Endothelial cell (in vitro differentiated cells): ENCODE data around the gene EEF1AKMT3. TPM values are rescaled to one million over a fixed set of nuclear protein-coding genes. Genes with fewer than 3 reads are reported as not detected.

ENCODE experiments used
- DNase-seq: peaks from one replicate; pipeline ENCODE4 v3.0.0; 2021; ENCODE audit warnings: low spot score
- H3K27ac Mint-ChIP-seq: one replicate; pipeline ENCODE4 v1.8.0; 2021; ENCODE audit warnings: mixed read lengths, inconsistent platforms; ENCODE audit not compliant: unreplicated experiment
- H3K27me3 Mint-ChIP-seq: one replicate; pipeline ENCODE4 v1.8.0; 2021; ENCODE audit warnings: mild to moderate bottlenecking, moderate library complexity, mixed read lengths, inconsistent platforms; ENCODE audit not compliant: unreplicated experiment
- H3K36me3 Mint-ChIP-seq: one replicate; pipeline ENCODE4 v1.8.0; 2021; ENCODE audit warnings: mild to moderate bottlenecking, low read depth, mixed read lengths, inconsistent platforms; ENCODE audit not compliant: unreplicated experiment
- H3K4me1 Mint-ChIP-seq: one replicate; pipeline ENCODE4 v1.8.0; 2021; ENCODE audit warnings: mild to moderate bottlenecking, mixed read lengths, inconsistent platforms; ENCODE audit not compliant: unreplicated experiment
- H3K4me3 Mint-ChIP-seq: one replicate; pipeline ENCODE4 v1.8.0; 2021; ENCODE audit warnings: mild to moderate bottlenecking, mixed read lengths, inconsistent platforms; ENCODE audit not compliant: unreplicated experiment
- H3K9me3 Mint-ChIP-seq: one replicate; pipeline ENCODE4 v1.8.0; 2021; ENCODE audit warnings: mixed read lengths, inconsistent platforms; ENCODE audit not compliant: unreplicated experiment
- total RNA-seq: library from RNA; stranded (reverse); fragmentation: NEBNext Ultra II Directional; extraction: Animal tissue kit (Norgen Biotek cat#: 25700); gene quantifications from one replicate; pipeline ENCODE4 v1.2.1, GENCODE V29; 2021; ENCODE audit not compliant: unreplicated experiment
- TF ChIP-seq, protein P1 (sequence below): fragments of 200-600 bp; sonication (generic); IDR thresholded peaks from one replicate; pipeline ENCODE4 v1.5.0; 2021; ENCODE audit warnings: antibody characterized with exemption; ENCODE audit not compliant: unreplicated experiment

The EEF1AKMT3 gene
- total RNA-seq, 1 donor from 2014 or later, result 8.6 TPM

DNA sequence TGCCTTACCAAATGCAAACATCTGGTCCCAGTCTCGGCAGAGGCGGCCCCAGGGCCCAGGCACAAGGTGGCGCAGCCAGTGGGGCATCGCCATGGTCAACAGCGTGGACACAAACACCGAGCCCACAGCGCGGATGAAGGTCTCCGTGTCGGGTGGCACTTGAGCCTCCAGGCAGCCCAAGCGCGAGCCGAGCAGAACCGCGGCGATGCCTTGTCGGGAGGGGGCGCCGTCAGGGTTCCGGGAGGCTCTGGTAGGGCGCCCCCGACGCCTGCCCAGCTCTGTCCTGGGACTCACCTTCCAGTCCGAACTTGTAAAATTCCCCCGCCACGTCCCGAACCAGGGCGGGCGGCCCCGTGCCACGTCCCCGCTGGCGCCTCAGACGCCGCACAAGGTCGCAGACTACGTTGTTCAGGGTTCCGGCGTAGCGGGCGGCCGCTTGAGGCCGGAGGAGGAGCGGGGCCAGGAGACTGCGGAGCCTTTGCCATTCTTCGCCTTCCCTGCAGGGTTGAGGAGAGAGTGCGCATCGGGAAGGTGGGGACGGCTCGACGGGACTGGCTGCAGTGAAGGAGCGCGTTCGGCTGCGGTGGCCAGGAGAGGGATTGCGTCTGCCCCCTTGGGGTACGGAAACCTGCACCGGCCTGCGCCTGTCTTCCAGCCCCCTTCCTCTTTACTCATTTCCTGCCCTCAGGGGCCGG is 7.3 kb upstream of the EEF1AKMT3 start:
- Mint-ChIP-seq H3K27me3 (peaks cover 29% of the 10 kb centered on the region), H3K4me1 (peaks cover 28% of the 10 kb centered on the region), H3K9me3 (no peaks in the 10 kb centered on the region), H3K4me3 (no peak overlapping the region), H3K27ac (no peak overlapping the region), H3K36me3 (peaks cover 8% of the 10 kb centered on the region)
- peak; percentile 44 for DNase-seq
- TF ChIP-seq, protein P1, sequence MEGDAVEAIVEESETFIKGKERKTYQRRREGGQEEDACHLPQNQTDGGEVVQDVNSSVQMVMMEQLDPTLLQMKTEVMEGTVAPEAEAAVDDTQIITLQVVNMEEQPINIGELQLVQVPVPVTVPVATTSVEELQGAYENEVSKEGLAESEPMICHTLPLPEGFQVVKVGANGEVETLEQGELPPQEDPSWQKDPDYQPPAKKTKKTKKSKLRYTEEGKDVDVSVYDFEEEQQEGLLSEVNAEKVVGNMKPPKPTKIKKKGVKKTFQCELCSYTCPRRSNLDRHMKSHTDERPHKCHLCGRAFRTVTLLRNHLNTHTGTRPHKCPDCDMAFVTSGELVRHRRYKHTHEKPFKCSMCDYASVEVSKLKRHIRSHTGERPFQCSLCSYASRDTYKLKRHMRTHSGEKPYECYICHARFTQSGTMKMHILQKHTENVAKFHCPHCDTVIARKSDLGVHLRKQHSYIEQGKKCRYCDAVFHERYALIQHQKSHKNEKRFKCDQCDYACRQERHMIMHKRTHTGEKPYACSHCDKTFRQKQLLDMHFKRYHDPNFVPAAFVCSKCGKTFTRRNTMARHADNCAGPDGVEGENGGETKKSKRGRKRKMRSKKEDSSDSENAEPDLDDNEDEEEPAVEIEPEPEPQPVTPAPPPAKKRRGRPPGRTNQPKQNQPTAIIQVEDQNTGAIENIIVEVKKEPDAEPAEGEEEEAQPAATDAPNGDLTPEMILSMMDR, result no peak

DNA sequence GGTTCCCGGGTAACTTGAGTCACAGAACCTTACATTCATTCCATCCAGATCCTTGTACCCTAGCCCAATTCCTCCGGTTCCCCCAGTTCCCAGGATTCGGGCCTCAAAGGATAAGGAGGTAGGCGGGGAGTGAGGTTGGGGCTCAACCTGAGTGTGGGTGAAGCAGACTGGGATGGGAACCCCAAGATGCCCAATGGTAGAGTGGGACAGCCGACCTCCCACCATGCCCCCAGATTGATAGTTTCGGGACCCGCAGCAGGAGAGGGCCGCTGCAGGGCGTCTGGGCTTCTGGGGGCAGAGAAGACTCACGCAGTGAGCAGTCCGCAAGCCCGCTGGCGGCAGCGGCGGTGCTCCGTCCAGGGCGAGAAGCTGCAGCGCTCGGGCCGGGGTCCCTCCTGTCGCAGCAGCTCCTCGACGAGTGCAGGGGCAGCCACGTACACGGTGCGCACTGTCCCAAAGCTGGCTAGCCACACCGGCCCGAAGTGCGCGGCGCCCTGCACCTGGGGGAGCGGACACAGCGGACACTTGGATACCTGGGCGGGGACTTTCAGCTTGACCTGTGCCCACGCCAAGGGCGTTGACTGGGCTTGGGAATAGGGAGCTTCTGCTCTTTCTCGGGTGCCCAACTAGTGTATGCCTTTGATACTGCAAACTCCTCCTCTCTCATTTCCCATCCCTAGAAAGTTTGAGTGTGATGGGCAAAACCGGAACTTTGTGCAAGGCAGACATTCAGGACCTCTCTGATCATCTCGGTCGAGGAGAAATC is 6.5 kb upstream of the EEF1AKMT3 start:
- H3K36me3 Mint-ChIP-seq, result peaks cover 8% of the 10 kb centered on the region
- TF ChIP-seq, protein P1, result no peak
- peaks cover 32% of the 10 kb centered on the region for H3K27me3 Mint-ChIP-seq
- peak overlapping the region; percentile 65 for H3K4me3 Mint-ChIP-seq
- H3K9me3 Mint-ChIP-seq, result no peaks in the 10 kb centered on the region
- H3K27ac Mint-ChIP-seq, result no peak overlapping the region
- DNase-seq, result no peak
- peaks cover 28% of the 10 kb centered on the region for H3K4me1 Mint-ChIP-seq

DNA sequence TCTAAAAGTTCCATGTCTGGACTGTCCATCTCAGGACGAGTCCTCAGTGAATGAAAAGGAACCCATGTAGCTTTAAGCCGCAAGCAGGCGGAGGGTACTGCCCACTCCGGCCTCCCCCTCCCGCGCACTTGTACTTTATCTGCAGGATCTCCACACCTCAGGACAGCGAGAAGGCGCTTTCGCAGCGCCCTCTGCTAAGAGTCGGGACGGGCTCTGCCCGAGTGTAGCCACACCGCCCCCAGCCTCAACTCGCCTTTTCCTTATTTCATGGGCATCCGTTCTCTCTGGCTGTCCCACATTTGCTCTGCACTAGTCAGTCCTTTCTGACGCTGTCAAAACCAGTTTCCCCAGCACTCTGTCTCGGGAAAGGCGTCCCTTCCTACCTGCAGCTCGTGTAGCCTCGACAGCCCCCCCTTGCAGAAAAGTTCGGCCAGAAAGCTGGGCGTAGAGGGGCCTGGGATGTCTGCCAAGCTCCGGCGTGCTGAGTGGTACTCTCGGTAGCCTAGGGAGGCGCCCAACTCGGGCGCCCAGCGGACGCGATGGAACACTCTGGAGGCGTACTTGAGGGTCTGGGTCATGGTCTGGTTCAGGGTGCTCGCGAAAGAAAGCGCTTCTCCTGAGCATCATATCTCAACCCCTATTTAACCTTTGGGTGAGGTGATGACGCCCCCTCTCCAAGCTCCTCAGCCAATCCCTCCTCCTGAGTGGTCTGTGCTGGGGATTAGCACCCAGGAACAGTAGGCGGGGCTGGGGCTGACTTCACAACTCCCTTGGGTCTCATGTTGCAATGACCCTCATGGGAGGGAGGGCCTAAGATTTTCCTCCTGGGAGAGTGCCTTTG is 5.7 kb upstream of the EEF1AKMT3 start, which contains the start of gene CYP27B1:
TSS of gene CYP27B1 (minus strand) at position 615 of the 841 bp plus-strand sequence. CDS start at position 578, 37 bp downstream.
- Mint-ChIP-seq H3K4me3 (peak within 1 kb of the TSS; percentile 65), H3K9me3 (no peaks in the 10 kb centered on the region), H3K27me3 (peaks cover 34% of the 10 kb centered on the region), H3K27ac (no peak within 1 kb of the TSS), H3K36me3 (peaks cover 11% of the 10 kb centered on the region), H3K4me1 (peaks cover 32% of the 10 kb centered on the region)
- TF ChIP-seq, protein P1, result no peak
- no peak for DNase-seq

DNA sequence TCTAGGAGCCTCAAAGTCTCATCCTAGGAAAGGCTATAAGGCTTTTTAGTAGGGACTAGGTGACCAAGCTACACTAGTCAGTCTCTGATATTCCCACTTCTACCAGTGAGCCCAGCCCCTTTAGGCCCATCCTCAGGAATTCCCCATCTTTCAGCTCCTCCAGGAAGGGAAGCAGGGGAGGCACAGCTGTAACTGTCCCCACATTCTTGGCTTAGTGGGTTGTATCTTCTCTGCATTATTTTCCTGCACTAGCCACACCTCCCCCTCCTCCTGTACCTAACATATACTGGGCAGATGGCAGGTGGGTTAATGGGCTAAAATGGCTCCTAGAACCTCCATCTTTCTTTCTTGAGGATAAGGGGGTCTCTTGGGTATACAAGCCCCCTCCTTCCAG is 5.1 kb upstream of the EEF1AKMT3 start:
- H3K9me3 Mint-ChIP-seq, result no peaks in the 10 kb centered on the region
- peaks cover 11% of the 10 kb centered on the region for H3K36me3 Mint-ChIP-seq
- DNase-seq, result no peak
- H3K4me1 Mint-ChIP-seq, result peaks cover 34% of the 10 kb centered on the region
- H3K27me3 Mint-ChIP-seq, result peaks cover 34% of the 10 kb centered on the region
- TF ChIP-seq, protein P1, result no peak
- H3K27ac Mint-ChIP-seq, result no peak overlapping the region
- no peak overlapping the region for H3K4me3 Mint-ChIP-seq
